HAP-1 (cell line): ENCODE measurements around the gene PLSCR4.
"Not testable (repeated sequence)": the region's sequence is repeated elsewhere in the genome, so short reads cannot be mapped to it uniquely, and the experiment has no call there.

ENCODE experiments used
- DNase-seq, 2 experiments: peaks; one replicate each; pipeline ENCODE4 v3.0.0-alpha.2; 2016 to 2020; ENCODE audit warnings: low spot score in 2 of 2
- H3K27me3 ChIP-seq: fragments of 250-450 bp; sonication (Bioruptor Pico); 2 replicates; pipeline ENCODE4 v1.5.1; 2020; ENCODE audit warnings: low read depth, mild to moderate bottlenecking, moderate library complexity
- H3K36me3 ChIP-seq: fragments of 250-450 bp; sonication (Bioruptor Pico); replicated peaks from 2 replicates; pipeline ENCODE4 v1.5.1; 2020; ENCODE audit warnings: mild to moderate bottlenecking
- H3K4me1 ChIP-seq: fragments of 250-450 bp; sonication (Bioruptor Pico); 2 replicates; pipeline ENCODE4 v1.5.1; 2020; ENCODE audit warnings: mild to moderate bottlenecking
- H3K4me3 ChIP-seq: fragments of 250-450 bp; sonication (Bioruptor Pico); 2 replicates; pipeline ENCODE4 v1.5.1; 2020; ENCODE audit warnings: mild to moderate bottlenecking, moderate library complexity
- H3K9me3 ChIP-seq: fragments of 250-450 bp; sonication (Bioruptor Pico); 2 replicates; pipeline ENCODE4 v1.5.1; 2020; ENCODE audit warnings: mild to moderate bottlenecking, moderate library complexity
- in situ Hi-C: fragments of 300-500 bp; cut with MboI; formaldehyde crosslinking; loops from 3 replicates; pipeline ENCODE4 v1.14.3; 2020; ENCODE audit warnings: low sequenced_read_pairs, inconsistent platforms, mixed read lengths

The PLSCR4 gene, protein sequence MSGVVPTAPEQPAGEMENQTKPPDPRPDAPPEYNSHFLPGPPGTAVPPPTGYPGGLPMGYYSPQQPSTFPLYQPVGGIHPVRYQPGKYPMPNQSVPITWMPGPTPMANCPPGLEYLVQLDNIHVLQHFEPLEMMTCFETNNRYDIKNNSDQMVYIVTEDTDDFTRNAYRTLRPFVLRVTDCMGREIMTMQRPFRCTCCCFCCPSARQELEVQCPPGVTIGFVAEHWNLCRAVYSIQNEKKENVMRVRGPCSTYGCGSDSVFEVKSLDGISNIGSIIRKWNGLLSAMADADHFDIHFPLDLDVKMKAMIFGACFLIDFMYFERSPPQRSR

DNA sequence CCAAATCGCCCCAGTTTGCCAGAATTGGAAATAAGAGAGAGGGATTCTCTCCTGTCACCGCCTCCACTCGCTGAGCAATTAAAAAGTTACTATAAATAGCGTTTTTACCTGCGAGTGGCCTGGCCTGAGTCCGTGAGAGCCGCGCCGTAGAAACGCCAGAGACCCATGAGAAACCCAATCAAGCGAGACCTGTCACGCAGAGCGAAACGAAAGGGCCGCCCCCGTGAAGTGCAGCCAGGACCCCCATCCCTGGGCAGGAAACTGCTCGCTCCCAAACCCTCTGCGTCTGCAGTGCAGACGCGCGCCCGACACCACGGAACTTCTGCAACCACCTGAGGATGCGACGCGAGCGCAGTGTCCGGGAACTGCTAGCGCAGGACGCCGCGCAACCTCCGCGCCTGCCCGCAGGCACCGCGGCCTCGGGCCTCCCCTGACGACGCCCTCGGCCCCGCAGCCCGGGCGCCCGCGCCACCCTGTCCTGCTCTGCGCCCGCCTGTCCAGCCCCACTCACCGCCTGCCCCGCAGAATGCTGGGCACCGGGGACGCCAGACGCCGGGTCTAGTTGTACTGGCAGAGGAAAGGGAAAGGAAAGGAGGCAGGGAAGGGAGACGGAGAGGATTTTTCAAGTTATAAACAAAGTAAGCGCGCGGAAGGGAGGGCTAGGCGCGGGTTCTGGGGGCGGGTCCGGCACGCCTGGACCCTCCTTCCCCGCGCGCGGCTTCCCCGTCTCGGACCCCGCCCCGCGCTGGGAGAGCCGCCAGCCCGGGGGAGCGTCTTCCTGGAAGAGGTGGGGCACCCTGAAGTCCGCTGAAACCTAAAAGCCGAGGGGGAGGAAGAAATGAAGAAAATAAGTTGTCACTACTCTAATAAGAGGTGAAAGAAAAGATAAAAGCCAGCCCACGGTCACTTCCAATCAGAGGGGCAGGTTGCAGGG lies at the start of gene PLSCR4:
Gene PLSCR4, minus strand, starts transcription at position 657 of the 934 bp plus-strand sequence. CDS start 29,034 bp downstream, outside the sequence.
- Histone ChIP-seq H3K9me3 (no peaks in the 10 kb centered on the region), H3K36me3 (no peaks in the 10 kb centered on the region), H3K4me1 (peaks cover 3% of the 10 kb centered on the region), H3K4me3 (peak within 1 kb of the TSS; percentile 64), H3K27me3 (no peaks in the 10 kb centered on the region)
- in situ Hi-C loops = no loop called here
- peak; percentile 35 to 78 for DNase-seq

DNA sequence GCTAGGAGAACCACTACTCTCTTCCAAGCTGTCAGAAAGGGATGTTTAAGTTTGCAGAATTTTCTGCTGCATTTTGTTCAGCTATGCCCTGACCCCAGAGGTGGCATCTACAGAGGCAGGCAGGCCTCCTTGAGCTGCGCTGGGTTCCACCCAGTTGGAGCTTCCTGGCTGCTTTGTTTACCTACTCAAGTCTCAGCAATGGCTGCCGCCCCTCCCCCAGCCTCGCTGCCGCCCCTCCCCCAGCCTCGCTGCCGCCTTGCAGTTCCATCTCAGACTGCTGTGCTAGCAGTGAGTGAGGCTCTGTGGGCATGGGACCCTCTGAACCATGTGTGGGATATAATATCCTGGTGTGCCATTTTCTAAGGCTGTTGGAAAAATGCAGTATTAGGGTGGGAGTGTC lies 42.5 kb upstream of the PLSCR4 start:
- H3K27me3 ChIP-seq, DNase-seq, in situ Hi-C loops, H3K4me3 ChIP-seq, H3K36me3 ChIP-seq, H3K9me3 ChIP-seq, H3K4me1 ChIP-seq: not testable (repeated sequence)

DNA sequence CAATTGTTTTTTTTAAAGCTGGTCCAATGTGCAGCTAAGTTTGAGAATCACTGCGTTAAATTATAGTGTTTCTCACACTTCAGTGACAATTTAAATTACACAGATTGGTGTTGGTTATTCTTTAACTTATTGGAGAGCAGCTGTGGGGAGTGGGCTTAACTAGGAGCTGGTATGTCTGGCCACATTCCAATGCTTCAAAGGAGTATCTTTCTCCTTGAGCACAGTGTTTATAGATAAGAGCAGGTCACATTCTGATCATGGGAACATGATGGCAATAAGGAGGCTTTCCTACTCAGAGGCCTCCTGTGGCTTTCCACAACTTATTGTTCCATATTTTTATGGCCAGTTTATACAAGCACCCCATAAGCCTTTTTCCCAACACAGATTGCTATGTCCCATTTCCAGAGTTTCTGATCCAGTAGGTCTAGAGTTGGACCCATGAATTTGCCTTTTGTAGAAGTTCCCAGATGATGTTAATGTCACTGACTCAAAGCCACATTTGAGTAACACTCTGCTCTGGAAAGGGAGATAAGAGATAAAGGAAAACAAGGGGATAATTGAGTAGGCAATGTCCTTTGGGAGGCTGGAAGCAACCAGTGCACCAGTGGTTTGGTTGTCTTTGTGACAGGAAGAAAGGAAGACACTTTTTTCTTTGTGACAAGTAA lies 33.0 kb upstream of the PLSCR4 start:
- H3K9me3 ChIP-seq = no peaks in the 10 kb centered on the region
- no peaks in the 10 kb centered on the region for H3K27me3 ChIP-seq
- no peaks in the 10 kb centered on the region for H3K4me1 ChIP-seq
- in situ Hi-C loops = no loop called here
- DNase-seq = no peak
- H3K4me3 ChIP-seq = no peak overlapping the region
- H3K36me3 ChIP-seq = no peaks in the 10 kb centered on the region

DNA sequence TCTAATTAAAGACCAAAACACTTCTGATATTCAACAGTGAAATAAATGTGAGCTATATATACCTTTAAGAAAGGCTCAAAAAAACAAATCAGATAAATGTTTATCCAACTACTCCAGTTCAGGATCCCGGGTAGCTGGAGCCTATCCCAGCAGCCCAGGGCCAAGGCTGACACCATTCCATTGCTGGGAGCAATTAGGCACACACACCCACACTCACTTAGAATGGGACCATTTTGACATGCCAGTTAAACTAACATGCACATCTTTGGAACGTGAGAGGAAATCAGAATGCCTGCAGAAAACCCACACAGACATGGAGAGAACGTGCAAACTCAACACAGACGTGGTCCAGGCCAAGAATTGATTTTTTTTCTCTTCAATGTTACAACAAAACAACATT lies 30.0 kb upstream of the PLSCR4 start:
- H3K4me3 ChIP-seq = no peak overlapping the region
- no peaks in the 10 kb centered on the region for H3K4me1 ChIP-seq
- in situ Hi-C loops = no loop called here
- H3K9me3 ChIP-seq = no peaks in the 10 kb centered on the region
- H3K36me3 ChIP-seq = no peaks in the 10 kb centered on the region
- no peak for DNase-seq
- H3K27me3 ChIP-seq = no peaks in the 10 kb centered on the region

DNA sequence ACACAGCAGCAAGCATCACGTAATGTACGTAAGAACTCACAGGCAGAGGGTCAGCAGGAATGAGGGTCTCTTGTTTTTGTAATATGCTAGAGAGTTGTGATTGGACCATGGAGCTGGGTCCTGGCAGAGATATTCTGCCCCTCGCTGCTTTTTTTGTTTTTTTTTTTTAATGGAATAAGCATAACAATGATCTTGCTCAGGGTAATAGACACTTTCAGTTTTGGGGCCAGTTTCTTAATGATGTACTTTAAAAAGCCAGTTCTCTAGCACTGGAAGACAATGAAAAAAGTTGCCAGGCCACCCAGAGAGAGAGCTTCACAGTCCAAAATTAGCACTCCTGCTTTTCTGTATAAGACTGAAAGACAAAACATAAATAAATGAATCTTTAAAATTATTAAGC lies 29.0 kb upstream of the PLSCR4 start:
- Histone ChIP-seq H3K9me3 (no peaks in the 10 kb centered on the region), H3K4me1 (no peaks in the 10 kb centered on the region), H3K27me3 (no peaks in the 10 kb centered on the region), H3K36me3 (no peaks in the 10 kb centered on the region), H3K4me3 (no peak overlapping the region)
- DNase-seq = no peak
- in situ Hi-C loops = no loop called here

DNA sequence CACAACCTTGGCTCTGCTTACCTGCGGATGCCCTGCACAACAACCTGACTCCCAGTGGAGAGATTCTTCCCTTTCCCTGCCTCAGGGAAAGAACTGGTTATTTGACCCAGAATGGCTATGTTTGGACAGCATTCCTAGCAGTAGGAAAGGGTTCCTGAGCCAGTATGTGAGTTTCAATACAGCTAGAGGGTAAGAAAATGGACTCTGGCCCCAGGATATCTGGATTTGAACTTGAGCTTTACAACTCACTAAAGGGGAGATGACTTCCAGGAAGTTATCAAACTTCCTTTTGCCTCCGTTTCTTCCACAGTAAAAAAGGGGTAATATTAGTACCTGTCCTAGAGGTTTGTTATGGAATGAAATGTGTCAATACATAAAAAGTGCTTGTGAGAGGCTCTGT lies 28.1 kb upstream of the PLSCR4 start:
- H3K27me3 ChIP-seq = no peaks in the 10 kb centered on the region
- no peaks in the 10 kb centered on the region for H3K9me3 ChIP-seq
- in situ Hi-C loops = no loop called here
- H3K36me3 ChIP-seq = no peaks in the 10 kb centered on the region
- DNase-seq = no peak
- no peak overlapping the region for H3K4me3 ChIP-seq
- no peaks in the 10 kb centered on the region for H3K4me1 ChIP-seq

DNA sequence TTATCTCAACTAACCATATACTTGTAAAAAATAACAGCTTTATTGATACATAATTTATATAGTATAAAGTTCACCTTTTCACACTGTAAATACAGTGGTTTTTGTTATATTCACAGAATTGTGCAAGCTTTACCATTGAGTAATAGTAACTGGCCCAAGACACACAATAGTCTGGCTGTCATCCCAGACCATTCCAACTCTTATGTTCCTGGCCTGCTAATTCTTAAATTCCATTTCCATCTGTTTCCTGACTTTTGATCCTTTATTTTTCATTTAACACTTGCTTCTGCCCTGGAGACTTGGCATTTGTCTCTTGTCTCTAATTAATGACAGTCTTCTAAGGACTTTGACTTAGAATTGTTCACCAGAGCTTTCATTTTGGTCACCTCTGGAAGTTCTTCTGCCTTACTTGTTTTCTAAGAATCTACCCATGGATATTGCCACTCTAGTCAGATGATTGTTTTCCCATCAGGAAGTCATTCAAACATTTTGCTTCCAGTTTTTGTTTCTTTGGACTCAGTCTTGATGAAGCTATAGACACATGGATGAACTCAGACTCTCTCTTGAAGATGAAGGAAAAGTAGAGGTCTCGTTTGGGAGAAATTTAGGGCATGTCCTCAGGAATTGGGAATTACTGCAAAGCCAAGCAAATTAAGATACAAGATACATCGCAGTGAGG lies 27.2 kb upstream of the PLSCR4 start:
- no peaks in the 10 kb centered on the region for H3K4me1 ChIP-seq
- H3K27me3 ChIP-seq = no peaks in the 10 kb centered on the region
- H3K4me3 ChIP-seq = no peak overlapping the region
- in situ Hi-C loops = no loop called here
- no peak for DNase-seq
- H3K36me3 ChIP-seq = no peaks in the 10 kb centered on the region
- H3K9me3 ChIP-seq = no peaks in the 10 kb centered on the region

DNA sequence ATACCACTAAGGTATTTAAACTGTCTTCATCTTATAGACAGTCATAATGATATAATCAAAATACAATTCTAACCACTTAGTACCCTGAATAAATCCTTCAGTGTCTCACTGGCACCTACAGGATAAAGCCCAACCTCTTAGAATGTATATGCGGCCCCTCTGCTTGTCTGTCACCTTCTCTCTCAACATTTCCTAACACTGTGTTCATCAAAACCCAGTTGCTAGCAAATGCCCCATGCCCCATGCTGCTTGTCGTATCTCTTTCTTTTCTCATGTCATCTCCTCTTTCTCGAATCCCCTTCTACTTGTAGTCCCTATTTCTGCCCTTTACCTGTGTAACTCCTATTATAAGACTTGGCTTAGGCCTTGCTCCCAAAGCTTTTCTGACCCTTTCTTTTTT lies 24.6 kb upstream of the PLSCR4 start:
- in situ Hi-C loops = no loop called here
- H3K9me3 ChIP-seq = no peaks in the 10 kb centered on the region
- DNase-seq = no peak
- H3K27me3 ChIP-seq = no peaks in the 10 kb centered on the region
- H3K4me1 ChIP-seq = no peaks in the 10 kb centered on the region
- no peak overlapping the region for H3K4me3 ChIP-seq
- H3K36me3 ChIP-seq = no peaks in the 10 kb centered on the region

DNA sequence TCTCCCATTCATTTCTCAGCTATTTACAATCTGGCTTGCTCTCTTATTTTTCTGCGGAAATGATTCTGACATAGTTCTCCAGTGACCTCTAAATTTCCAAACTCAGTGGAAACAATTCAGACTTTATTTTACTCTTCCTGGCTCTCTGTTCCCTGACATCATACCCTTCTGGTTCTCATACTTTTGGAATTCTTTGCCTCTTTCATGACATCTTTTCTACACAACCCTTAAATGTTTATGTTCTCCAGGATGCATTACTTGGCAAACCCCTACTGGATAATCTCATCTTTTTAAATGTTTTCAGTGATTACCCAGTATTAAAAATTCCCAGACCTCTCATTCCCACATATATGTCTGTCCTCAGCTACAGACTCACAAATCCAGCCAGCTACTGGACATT lies 23.9 kb upstream of the PLSCR4 start:
- Histone ChIP-seq H3K9me3 (no peaks in the 10 kb centered on the region), H3K27me3 (no peaks in the 10 kb centered on the region), H3K4me3 (no peak overlapping the region), H3K4me1 (no peaks in the 10 kb centered on the region), H3K36me3 (no peaks in the 10 kb centered on the region)
- in situ Hi-C loops = no loop called here
- DNase-seq = no peak

DNA sequence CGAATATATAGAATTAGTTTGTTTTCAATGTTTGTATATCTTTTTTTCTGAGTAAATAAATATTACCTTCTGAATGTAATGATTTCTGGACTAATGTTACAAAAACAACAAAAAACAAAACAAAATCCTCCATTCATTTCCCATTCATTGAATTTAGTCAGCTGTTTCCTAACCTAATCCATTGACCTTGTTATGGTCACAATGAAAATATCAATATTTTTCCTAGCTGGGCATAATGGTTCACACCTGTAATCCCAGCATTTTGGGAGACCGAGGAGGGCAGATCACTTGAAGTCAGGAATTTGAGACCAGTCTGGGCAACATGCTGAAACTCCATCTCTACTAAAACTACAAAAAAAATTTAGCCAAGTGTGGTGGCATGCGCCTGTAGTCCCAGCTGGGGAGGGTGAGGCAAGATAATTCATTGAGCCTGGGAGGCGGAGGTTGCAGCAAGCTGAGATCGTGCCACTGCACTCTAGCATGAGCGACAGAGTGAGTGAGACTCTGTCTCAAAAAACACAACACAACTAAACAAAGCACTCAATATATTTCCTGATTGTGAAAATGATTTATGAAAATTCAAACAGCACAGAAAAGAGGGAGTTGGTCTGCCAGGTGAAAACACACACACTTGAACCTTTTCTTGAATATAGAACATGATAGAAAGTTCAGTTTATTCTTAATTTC lies 23.0 kb upstream of the PLSCR4 start:
- Histone ChIP-seq H3K4me3 (no peak overlapping the region), H3K9me3 (no peaks in the 10 kb centered on the region), H3K4me1 (no peaks in the 10 kb centered on the region), H3K36me3 (no peaks in the 10 kb centered on the region), H3K27me3 (no peaks in the 10 kb centered on the region)
- no peak for DNase-seq
- in situ Hi-C loops = no loop called here

DNA sequence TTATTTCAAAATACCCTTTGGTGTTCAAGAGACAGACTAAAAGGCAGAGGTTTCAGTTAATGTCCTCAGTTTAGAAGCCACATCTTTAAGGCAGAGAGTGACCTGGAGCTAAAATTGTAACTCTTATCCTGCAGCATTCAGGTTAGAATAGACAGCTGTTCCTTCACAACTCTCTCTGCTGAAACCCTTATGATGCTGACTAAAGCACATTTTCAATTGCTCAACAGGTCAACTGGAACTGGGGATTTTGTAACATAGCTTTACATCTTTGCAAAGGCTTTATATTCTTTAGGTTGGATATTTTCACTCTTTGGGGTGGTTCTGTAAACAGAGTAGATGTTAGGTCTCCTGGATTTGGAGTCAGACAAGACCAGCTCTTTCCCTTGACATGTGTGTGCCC lies 20.3 kb upstream of the PLSCR4 start:
- Histone ChIP-seq H3K27me3 (no peaks in the 10 kb centered on the region), H3K4me3 (no peak overlapping the region), H3K9me3 (no peaks in the 10 kb centered on the region), H3K36me3 (no peaks in the 10 kb centered on the region), H3K4me1 (no peaks in the 10 kb centered on the region)
- no peak for DNase-seq
- in situ Hi-C loops = no loop called here

DNA sequence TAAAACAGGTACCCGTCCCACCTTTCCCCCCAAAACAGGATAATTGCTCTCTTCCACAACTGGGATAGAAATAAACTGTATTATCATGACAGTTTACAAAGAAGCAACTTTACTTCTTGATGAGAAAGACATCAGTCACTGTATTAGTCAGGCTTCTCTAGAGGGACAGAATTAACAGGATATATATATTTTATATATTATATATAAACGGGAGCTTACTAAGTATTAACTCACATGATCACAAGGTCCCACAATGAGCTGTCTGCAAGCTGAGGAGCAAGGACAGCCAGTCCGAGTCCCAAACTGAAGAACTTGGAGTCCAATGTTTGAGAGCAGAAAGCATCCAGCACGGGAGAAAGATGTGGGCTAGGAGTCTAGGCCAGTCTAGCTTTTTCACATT lies 18.4 kb upstream of the PLSCR4 start:
- in situ Hi-C loops = no loop called here
- Histone ChIP-seq H3K27me3 (no peaks in the 10 kb centered on the region), H3K9me3 (no peaks in the 10 kb centered on the region), H3K4me1 (no peaks in the 10 kb centered on the region), H3K4me3 (no peak overlapping the region), H3K36me3 (no peaks in the 10 kb centered on the region)
- no peak for DNase-seq

DNA sequence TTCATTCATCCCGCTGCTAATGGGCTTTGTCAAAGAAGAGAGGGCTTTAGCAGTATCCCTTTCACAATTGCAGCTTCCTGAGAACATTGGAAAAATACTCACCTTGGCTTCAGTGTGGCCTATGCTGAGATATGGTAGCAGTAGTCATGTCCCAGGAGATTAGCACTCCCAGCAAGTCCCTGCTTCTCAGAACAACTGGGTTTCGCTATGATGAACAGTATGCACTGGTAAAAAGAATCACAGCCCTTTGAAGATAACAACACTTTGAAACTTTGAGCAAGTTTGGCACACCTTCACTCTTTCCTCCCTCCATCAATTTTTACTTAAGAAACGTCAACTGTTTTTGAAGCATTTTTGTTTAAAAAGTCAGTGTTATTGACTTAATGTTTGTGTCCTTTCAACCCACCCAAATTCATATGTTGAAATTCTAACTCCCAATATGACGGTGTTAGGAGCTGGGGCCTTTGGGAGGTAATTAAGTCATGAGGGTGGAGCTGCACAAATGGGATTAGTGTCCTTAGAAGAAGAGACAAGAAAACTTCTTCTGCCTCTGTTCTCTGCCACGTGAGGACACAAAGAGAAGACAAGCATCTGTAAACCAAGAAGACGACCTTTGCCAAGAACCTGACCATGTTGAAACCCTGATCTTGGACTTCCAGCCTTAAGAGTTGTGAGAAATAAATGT lies 17.8 kb upstream of the PLSCR4 start:
- no peaks in the 10 kb centered on the region for H3K36me3 ChIP-seq
- H3K4me1 ChIP-seq = no peaks in the 10 kb centered on the region
- in situ Hi-C loops = no loop called here
- no peak overlapping the region for H3K4me3 ChIP-seq
- no peaks in the 10 kb centered on the region for H3K9me3 ChIP-seq
- no peak for DNase-seq
- no peaks in the 10 kb centered on the region for H3K27me3 ChIP-seq
